Esophagus muscularis mucosa (tissue), 2 donors: ENCODE results near the gene HS1BP3.

Source experiments
- EP300 ChIP-seq: sonication (generic); formaldehyde crosslinking; IDR thresholded peaks from one replicate; pipeline ENCODE4 v1.6.1; 2017; ENCODE audit warnings: antibody characterized with exemption
- POLR2A ChIP-seq: fragments of 450-650 bp; IDR thresholded peaks from one replicate; pipeline ENCODE4 v1.6.1; 2017; ENCODE audit warnings: antibody characterized with exemption, moderate library complexity, mild to moderate bottlenecking, low read depth

DNA sequence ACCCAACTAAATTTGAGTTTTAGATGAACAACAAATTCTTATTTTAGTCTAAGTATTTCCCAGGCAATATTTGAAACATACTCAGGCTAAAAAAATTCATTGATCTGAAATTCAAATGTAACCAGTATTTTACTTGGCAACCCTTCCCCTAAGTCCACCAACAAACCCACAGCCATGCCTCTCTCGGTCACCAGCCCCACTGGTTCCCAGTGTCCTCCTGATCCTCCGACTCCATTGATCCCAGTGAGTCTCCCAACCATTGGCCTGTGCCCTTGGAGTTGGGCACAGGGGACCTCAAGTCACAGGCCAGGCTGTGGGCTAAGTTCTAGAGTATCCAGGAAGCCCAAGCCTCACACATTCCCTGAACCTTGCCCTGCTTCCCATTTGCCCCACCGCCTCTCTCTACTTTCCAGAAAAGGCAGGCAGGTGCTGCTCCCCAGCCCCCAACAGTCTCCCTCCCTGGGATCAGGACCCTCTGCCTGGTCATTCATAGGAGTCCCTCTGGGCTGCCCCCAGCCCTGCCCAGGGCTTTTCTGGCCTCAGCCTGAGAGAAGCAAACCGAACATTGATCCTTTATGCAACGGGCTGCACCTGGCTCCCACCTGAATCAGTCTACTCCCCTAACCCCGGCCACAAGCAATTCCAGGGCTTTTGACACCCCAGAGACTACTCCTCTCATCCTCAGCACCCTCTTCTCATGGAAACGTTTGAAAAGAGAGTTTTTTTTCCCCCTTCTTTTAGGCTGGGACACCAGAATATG lies 81.3 kb downstream of the HS1BP3 start:
- TF ChIP-seq POLR2A = no peak
- TF ChIP-seq EP300 = no peak
